Muscle of arm (tissue), 12 donors: ENCODE measurements around the gene SH3GL1. TPM values are rescaled to one million over a fixed set of nuclear protein-coding genes. Genes with fewer than 3 reads are reported as not detected.

Source experiments
- DNase-seq: peaks from one replicate; pipeline ENCODE4 v3.0.0-alpha.2; 2013
- polyA plus RNA-seq, 12 donors: library from polyadenylated mRNA; unstranded; fragments of 120-200 nt; gene quantifications; one replicate each; pipeline ENCODE4 v1.2.1, GENCODE V29; 2013; ENCODE audit not compliant: insufficient read length in 12 of 12

The SH3GL1 gene
- polyA plus RNA-seq, 12 donors = 41.2 to 79.6 (median 56.0) TPM; not detected in 1

DNA sequence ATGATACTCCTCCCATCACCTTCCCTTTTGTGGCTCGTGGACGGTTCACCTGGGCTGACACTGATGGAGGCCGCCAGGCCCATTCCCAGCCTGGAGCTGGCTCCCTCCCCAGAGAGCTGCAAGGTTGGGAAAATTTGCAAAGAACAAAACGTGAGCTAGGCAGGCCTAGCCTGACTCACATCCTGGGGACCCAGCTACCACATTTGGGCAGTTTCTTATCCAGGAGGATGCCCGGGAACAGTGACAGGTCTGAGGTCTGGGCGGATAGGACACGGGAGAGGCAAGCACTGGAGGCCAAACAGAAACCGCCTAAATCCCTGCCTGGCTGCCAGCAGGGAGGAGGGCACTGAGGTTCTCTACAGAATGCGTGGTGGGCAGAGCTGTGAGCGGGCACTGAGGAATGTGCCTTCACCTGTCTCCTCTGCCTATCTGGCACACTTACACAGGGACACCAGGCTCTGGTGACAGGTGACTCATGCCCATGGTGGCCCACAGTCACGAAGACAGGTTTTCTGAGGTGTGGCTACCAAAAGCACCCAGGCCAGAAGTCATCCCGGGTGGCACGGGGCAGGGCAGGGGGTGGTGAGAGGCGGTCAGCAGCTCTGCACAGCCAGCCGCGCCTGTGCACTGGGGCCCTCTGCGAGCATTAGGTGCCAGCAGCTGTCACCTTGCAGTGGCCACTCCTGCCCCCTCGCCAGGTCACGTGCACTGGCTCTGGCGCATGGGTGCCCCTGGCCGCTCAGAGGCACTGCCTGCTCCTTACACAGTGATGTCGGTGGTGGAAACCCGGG lies 23.2 kb downstream of the SH3GL1 start:
- no peak for DNase-seq

DNA sequence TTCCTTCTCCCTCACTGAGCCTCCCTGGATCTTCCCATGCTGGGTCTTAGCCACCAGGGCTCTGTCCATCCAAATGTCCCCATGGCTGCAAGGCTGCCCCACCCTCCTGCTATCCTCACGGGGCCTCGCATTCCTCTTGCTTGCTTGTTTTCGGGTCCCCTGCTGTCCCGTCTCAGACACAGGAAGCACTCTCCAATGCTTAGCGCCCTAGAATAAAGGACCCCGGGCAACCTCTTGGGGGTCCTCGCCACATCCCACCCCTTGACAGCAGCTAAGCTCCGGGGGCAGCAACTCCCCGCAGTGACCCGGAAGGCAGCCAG lies 23.7 kb downstream of the SH3GL1 start:
- DNase-seq = no peak

DNA sequence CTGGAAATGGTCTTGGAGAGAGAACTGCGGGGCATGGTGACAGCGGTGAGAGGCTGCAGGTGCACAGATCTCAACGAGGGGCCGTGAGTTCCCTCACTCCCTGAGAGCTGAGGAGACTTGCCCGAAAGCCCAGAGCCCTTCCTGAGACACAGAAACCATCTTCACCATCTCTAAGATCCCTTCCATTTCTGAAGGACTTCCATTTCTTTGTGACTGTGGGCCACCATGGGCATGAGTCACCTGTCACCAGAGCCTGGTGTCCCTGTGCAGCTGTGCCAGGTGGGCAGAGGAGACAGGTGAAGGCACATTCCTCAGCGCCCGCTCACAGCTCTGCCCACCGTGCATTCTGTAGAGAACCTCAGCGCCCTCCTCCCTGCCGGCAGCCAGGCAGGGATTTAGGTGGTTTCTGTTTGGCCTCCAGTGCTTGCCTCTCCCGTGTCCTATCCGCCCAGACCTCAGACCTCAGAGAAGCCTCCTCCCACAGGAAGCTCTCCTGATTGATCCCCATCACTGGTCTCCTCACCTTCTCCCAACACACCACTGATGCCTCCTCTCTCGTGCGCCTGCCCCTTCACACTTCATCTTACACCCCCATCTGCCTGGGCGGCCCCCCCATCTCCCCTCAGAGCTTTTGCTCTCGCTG lies 24.2 kb downstream of the SH3GL1 start:
- no peak for DNase-seq

DNA sequence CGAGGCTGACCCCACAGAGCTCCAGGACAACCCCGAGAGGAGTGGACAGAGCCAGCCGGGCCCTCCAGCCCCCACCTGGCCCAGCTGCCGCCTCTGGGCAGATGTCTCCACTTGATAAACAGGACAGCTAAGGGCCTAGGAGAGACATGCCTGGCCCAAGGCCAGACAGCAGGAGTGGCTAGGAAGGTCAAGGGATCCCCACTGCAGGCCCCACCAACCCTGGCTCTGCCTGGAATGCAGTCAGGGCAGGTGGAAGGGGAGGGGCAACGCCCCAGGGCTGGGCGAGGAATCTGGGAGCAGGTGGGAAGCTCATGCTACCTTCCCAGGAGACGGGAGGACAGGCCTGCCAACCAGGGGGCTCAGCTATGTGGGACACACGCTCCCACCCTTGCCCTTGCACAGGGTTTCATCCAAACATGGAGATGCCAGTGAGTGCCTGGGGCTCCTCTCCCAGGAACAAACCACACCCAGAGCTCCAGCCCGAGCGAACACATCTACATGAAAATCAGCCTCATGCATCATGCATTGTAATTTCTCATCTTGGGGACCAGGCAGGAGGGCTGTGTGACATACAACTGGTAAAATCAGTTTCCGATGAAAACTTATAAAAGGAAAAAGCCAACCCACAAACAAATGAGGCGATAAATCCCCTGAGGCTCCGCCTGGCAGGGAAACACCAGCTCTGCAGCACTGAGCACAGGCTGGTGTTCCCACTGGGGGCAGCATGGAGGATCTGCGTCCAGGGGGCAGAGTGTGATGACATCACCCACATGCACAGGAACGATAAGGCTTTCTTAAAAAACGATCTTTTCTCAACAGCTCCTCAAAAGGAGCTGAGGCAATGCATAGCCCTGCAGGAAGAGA lies 25.0 kb downstream of the SH3GL1 start:
- DNase-seq = no peak

DNA sequence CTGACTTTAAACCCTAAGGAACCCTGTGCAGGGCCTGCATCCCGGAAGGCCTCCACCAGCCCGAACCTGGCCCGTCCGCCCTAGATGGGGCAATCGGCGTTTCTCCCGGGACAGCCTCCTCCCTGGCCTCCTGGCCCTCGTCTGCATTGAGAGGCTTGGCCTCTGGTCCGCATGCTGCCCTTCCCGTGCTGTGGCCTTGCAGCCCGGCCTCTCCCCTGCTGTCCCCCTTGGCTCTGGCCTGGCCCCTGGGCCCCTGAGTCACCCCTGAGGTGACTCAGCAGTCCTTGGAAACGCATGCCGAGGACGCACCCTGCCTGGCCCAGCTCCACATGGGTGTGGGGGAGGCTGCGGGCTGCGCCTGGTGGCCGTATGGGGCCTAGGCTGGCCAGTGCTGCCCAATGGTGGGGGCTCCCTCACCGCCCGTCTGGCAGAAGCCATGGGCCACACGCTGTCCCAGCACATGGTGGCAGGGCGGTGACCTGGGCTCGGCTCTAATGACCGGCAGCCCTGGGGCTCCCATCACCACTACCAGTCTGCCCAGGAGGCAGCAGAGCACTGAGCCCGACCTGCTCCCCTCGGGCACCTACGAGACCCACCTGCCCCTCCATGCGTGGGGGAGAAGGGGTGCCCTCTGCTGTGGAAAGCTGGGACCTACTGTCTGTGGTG lies 25.7 kb downstream of the SH3GL1 start:
- no peak for DNase-seq

DNA sequence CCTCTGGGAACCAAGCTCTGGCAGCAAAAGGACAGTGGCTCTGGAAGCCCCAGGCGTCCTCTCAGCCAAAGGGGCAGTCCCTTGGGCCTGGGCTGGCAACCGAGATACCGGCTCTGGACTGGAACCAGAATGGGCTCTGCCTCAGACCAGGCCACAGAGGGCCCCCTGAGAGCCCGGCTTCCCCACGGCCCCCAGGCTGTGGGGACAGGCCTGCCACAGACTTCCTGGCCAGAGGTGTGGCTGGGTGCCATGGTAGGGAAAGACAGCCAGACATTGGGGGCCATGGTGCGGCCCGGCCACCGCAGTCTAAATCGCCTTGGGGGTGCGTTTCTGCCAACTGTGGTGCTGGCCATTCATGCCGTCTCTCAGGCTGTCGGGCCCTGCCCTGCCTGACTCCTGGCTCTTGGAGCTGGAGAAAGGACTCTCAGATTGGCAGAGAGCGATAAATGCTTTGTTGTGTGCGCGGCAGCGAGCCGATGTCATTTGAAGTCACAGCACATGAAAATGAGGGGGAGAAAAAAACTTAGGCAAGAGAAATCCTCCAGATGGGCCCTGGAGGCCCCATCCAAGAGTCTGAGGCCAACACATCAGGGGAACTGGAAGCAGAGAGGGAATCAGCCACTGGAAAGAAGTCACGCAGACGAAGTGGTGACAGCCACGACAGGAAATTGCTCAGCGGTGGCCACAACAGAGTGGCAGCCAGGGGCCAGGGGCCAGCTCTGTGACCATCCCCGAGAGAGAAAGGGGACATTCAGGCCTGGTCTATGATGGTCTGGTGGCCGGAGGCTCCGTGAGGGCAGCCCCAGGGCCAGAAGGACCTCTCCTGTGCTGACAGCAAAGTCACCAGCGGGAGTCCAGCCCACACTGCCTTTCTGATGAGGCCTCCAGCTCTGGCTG lies 26.5 kb downstream of the SH3GL1 start:
- DNase-seq = no peak

DNA sequence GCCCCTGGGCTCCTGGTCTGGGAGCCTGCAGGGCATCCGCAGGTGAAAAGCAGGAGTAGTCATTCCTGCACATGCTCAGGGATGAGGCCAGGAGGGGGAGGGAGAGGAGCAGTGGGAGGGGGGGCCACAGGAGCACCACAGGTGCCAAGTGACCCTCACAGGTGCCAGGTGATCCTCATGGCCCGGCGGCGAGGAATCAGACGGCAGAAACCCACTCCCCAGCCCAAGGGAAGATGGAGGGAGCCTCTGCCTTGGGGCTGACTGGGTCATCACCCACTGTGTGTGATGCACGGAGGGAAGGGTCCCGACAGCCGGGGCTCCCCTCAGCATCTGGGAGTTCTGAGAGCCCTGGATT lies 27.4 kb downstream of the SH3GL1 start:
- no peak for DNase-seq

DNA sequence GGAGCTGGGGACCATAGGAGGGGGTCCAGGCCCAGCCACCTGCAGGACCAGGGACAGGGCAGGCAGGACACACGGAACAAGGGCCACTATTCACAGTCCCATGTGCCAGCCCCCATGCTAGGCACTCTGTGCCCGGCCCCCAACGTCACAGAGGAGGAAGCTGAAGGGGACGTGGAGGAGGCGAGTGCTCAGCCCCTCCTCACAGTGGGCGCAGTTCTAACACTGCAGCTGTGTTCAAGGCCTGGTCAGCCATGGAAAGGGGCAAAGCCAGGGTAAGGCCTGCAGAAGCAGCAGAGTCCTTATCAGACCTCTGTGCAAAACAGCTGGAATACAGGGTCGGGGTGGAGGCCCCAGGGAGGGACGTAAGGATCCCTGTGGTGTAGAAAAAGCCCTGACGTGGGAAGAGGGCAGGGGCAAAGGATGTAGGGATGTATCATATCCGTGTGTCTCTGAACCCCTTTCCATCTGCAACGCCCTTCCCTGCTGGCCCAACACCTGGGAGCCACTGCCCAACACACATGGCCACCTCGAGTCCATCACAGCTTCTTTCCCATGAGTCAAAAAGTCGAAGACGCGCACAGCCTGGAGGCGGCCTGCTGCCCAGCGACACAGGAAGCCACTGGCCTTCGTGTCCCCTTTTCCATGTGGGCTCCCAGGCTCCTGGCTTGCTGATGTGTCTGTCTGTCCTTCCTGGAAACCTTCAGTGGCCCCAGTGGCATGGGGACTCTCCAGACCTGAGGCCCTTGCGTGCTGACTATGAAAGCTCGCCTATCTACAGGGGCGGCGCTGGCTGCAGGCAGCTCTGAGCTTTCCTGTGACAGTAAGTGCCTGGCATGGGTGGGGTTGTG lies 28.0 kb downstream of the SH3GL1 start:
- no peak for DNase-seq

DNA sequence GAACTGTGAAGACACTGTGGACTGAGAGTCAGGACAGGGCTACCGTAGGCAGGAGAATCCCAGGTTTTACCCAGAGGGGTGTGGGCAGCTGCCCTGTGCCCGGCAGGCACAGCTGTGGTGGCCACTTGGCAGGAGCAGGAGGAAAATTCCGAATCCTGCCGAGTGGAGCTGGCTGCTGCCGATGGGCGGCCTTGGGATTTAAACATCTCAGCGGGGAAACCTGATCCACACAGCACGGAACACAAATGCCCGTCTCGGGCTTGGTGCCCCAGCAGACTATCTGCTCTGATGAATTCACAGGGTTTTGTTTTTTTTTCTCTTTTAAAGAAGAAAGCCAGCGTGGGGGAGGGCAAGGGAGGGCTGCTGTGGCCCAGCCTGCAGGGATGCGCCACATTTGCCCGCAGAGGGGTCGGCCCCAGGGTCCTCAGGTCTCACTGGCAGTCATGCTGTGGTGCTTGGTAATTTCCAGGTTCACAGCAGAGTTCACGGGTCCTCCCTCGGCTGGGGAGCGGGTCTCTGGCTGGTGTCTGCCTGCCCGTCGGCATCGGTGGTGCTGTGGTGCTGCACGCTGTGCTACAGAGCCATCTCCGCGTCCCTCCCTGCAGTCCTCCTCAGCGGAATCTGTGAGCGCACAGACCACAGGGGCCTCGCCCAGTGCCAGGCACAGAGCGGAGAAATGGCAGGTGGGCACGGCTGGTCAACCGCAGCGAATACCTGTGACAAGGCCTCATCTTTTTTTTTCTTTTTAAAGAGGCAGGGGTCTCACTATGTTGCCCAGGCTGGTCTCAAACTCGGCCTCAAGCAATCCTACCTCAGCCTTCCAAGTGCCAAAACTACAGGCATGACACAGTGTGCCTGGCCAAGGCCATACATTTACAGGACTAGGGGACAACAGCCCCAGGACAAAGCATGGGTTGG lies 28.8 kb downstream of the SH3GL1 start:
- DNase-seq = no peak

DNA sequence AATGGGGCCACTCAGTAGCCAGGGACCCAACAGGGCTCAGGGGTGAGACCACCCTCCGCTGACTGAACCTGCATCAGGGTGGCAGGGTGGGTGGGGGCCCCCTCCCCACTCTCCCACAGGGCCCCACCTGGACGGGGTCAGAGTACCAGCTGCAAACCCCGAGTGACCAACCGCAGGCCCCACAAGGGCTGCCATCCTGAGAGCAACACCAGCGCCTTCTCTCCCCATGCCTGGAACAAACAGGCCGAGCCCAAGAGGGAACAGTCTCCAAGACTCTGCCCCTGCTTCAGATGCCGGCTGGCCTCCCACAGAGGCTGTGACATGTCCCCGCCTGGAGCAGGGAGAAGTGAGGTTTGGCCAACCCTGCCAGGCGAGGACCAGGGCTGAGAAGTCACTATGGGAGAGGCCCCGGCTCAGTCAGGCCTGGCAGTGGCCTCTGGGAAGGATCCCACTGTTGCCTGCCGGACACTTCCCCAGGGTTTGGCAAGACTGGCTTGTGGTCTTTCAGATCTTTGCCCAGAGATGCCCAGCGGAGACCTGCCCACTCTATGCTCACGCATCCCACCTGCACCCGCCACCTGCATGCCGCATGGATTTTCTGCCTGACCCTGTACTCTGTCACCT lies 29.8 kb downstream of the SH3GL1 start:
- DNase-seq = no peak

DNA sequence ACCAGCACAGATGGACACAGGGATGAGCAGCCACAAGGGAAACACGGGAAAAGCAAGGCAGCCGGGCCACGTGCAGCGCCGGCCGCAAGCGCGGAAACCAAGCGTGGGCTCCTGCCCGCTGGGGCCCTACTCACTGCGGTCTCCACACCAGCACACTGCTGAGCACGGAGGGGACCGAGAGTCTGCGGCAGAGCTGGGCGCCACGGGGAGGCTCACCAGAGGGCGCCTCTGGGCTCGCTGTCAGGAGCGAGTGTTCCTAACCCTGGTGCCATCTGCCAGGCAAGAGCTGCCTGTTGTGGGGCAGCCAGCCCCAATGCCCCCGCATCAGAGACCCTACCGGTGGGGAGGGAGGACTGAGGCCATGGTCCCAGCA lies 30.5 kb downstream of the SH3GL1 start:
- no peak for DNase-seq

DNA sequence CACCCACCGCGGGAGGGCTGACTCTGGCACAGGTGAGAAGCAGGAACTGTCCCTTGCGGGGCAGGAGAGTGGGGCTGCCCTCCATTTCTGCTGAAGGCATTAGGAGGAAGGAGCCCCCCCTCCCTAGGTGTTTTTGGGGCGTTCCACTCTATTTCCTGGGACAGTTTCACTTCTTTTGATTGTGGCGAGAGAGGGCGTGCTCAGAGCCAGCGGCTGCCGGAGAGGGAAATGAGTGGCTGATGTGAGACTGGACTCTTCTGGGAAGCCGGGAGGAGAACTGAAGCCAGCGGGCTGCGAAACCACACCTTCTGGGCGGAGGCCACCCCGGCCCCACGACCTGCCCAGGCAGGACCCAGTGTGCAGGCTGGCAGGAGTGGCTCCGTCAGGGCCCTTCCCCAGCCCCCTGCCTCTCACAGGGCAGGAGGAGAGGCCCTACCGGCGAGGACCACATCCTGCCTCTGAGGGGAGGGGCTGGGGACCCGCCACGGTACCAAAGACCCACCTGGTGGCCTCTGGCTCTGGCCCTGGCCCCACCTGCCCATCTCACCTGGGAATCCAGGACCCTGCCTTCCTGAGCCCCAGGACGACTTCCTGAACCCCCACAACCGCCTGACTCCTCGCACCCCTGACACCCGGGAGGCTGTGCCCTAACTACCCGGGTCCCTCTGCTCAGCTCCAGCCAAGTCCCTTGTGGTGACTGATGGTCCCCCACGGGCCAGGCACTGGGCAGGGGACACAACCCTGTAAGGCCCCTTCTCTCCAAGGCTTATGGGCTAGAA lies 31.0 kb downstream of the SH3GL1 start:
- no peak for DNase-seq

DNA sequence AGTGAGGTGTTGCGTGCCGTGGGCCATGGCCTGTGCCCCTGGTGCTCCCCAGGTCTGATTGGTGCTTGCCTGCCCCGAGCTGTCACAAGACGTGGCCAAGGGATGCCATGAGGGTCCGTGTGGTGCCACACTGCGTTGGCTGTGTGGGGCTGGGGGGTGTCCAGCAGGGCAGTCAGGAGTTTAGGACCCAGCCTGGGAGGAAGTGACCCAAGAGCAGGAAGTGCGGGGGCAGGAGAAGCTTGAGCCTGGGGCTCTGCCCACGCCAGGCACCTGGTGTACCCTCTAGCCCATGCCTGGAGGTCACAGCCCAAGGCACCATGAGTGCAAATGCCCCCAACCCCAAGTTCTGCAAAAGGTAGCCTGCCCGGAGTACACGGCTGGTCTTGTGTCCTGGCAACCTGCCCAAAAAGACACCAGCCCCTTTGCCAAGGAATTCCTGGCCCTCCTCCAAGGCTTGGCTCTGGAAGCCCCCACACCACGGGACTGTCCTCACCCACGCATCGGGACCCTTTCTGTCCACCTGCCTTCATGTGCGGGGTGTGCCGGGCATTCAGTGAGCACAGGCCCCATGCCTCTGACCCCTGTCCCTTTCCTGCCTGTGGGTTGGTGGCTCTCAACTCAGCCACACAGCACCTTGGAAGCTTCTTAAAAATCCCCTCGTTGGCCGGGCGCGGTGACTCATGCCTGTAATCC lies 32.1 kb downstream of the SH3GL1 start:
- no peak for DNase-seq

DNA sequence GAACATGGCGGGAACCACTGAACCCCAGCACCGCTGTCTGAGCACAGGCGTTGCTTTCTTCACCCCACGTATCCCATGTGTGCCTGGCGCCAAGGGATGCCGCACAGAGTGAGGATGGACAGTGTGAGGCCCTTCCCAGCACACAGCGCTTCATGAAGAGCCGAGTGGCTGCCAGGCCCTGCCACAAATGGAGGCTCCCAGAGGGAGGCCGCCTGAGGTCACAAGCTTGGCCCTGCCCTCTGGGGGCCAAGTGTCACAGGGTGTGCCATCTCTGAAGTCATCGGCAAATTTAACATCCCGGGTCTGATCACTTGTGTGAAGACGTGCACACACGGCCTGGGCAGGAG lies 32.6 kb downstream of the SH3GL1 start:
- no peak for DNase-seq

DNA sequence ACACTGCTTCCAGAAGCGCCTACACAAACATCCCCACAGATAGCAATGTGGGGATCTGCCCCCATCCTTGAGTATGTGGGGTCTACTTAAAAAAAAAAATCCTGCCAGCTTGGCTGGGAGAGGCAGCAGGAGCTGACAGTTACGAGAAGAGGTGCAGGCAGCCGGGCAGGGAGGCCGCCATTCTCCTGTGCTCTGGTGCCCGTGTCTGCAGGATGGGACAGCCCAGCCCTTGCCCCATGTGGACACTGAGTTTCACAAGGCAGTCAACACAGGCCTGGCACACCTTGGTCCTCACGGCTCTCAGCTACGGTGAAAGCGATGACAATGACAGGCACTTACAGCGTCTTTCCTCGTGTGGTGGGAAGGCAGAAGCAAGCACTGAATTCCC lies 33.0 kb downstream of the SH3GL1 start:
- no peak for DNase-seq

DNA sequence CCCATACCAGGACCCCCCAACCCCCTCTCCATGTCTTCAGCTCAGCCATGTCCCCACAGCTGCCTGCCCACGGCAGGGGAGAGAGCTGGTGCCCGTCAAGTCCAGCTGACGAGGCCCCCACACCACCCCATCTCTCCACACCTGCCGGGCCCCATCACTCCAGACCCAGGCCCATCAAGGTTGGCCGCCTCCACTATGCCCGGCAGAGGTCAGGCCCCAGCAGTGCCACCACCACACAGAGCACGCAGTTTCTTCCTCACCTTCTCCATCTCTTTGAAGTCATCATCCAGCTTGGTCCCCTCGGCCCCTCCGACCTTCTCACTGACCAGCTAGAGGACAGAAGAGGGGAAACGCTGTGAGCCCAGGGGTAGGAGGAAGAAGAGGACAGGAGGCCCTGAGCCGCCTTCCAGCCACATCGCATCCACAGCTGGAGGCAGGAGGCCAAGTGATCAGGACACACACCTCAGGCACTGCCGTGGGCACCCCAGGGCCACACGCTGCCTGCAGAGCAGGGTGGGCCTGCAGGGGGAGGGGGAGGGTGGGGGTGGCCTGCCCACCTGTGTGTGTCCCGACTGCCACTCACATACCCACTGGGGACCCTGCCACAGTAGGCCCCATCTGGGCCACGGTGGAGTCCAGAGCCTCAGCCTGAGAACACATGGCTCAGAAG lies 33.5 kb downstream of the SH3GL1 start:
- no peak for DNase-seq
